ENCODE results near the gene LRRC53.

LRRC53 gene, protein sequence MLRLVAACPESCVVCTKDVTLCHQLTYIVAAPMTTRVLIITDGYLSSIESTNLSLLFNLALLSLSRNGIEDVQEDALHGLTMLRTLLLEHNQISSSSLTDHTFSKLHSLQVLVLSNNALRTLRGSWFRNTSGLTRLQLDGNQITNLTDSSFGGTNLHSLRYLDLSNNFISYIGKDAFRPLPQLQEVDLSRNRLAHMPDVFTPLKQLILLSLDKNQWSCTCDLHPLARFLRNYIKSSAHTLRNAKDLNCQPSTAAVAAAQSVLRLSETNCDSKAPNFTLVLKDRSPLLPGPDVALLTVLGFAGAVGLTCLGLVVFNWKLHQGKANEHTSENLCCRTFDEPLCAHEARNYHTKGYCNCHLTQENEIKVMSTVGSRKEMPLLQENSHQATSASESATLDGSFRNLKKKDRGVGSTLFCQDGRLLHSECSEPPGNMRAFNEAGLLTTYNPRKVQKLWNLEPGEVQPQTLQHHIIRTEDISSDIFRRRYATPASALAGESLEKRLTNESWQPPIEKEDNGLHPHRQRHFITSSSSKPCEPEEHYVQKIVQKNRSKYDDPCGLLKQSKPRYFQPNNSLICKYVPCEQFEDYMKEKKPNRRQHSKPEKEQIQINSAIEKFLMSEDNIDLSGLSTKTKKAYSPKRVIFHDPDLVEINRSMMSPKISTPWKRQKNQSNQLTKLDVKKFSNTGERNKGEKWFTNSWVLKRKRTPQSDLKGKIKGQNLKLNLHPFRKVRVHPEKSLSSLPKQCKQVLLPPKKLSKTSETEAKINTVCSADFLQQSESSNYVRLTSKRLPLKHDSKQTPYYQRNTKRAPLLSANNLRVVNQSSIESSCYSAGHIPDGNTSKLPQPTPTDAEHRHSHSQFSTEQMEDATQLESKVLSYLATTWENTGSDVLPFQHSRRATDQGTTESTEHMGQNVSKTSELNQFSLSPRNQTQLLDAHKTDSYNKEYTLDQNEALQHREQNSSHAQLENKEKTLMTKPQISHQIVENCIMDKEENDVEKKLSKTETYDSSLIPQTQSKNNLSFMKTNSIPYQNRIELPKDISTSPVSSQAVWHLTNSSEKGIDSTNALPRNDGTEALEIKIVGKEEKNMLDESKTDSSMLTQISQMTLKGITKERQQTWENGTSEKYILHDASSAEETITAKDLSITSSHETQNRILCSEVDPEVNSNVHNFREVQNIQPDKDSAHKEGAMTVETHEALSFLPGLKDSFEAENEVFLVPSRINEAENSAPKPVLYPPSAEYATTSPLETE

GRCh38 chr1:74512170-74512915, at the start of gene LRRC53:
Gene LRRC53, minus strand, starts transcription at chr1:74512611. Its CDS starts 29,262 bp downstream, at chr1:74483349.
- DNase-seq (ENCODE audit: low read depth in 1 of 2, low spot score in 1 of 2): no peak

DNA sequence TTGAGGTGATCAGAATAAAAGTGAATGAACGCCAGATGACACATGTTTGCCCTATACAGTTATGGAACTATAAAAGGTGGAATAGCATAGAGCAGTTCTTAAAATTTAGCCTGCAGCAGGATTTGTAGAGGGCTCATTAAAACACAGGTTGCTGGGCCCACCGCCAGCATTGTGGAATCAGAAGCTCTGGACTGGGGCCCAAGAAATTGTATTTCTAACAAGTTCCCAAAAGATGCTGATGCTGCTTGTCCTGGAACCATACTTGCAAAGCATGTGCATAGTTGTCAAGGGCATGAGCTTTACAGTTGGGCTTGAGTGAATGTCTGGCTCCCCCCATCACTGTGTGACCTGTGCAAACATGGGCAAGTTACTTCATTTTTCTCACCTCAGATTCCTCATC, 37.5 kb upstream of the LRRC53 start:
- no peak for DNase-seq (ENCODE audit: low read depth in 1 of 2, low spot score in 1 of 2)

GRCh38 chr1:74548961-74549750, 36.7 kb upstream of the LRRC53 start:
- no peak for DNase-seq (ENCODE audit: low read depth in 1 of 2, low spot score in 1 of 2)

GRCh38 chr1:74545821-74546220, 33.4 kb upstream of the LRRC53 start:
- DNase-seq (ENCODE audit: low read depth in 1 of 2, low spot score in 1 of 2): no peak

DNA sequence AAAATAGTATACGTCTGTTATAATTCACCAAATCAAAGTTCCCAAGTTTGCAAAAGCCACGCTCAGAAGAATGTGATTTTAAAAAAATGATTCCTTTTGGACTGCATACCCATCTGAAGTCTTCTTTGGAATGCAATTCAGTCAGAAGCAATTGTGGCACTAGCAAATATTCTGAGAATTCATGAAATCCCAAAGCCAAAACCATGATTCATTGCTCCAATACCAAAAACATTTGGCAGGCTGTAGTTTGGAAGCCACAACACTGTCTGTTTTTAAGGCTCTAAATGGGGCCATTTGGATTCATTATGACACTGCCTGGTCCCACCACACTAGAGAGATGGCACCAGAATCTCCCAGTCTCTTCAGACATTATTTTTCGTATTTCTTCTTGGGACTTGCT, 21.8 kb upstream of the LRRC53 start:
- DNase-seq (ENCODE audit: low read depth in 1 of 2, low spot score in 1 of 2): no peak

DNA sequence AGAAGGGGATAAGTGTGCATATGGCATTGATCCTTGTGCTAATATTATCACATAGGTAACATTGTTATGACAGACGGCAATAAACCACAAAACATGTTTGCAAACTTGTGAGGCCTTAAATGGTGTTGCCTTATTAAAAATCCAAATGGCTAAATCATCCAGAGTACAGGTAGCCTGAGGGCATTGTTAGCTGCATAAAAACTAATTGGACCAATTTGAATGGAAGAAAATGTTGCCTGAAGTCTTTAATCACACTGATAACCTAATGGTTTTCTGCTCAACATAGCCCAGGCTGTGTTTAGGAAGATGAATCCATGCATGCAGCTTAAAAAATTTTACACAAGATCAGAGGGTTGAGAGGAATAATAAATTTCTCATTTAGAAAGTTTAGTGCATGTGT, 19.4 kb upstream of the LRRC53 start:
- no peak for DNase-seq (ENCODE audit: low read depth in 1 of 2, low spot score in 1 of 2)

DNA sequence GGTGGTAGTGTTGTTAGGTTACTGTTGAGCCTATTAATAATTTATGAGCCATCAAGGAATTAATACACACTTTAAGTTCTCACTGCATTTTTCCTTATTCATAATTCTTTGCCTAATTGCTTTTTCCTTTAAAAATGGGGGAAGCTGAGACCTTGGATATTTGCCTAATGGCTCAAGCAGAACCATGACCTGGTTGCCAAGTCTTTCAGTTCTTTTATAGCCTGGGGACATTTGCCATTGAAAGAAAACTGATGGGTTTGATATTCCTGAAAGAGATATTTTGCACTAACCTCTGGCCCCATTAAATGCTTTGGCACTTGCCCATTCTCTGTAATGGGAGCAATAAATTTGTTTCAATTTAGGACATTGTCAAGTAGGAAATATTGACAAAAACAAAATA, 18.5 kb upstream of the LRRC53 start:
- no peak for DNase-seq (ENCODE audit: low read depth in 1 of 2, low spot score in 1 of 2)

DNA sequence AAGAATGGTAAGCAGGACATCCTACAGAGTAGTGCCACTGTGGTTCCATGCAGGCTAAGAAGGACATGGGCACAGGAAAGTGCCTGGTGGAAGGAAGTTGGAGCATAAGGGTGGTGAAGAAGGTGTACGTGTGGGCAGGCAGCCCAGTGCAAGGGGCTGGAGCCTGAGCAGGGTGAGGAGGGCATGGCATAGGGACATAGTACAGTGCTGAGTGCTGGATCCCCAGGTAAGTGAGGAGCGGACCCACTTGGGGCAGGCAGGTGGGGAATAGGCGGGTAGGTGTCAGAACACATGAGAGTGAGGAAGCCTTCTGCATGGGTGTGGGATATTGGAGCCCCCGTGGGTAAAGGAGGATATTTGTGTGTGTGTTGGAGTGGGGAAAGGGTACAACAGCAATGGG, 15.7 kb upstream of the LRRC53 start:
- DNase-seq (ENCODE audit: low read depth in 1 of 2, low spot score in 1 of 2): no peak

DNA sequence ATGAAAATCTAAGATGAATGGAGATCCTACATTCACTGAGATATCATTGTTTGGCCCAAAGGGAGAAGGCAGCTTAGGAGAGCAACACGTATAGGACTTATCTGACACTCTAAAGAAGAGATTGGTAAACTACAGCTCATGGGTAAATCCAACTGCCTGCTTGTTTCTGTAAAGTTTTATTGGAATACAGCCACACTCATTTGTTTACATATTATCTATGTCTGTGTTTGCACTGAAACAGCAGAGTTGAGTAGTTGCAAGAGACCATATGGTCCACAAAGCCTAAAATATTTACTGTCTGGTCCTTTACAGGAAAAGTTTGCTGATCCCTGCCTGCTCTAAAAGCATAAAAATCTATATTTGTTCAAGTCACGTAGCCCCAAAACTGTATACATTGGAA, 14.3 kb upstream of the LRRC53 start:
- no peak for DNase-seq (ENCODE audit: low read depth in 1 of 2, low spot score in 1 of 2)

DNA sequence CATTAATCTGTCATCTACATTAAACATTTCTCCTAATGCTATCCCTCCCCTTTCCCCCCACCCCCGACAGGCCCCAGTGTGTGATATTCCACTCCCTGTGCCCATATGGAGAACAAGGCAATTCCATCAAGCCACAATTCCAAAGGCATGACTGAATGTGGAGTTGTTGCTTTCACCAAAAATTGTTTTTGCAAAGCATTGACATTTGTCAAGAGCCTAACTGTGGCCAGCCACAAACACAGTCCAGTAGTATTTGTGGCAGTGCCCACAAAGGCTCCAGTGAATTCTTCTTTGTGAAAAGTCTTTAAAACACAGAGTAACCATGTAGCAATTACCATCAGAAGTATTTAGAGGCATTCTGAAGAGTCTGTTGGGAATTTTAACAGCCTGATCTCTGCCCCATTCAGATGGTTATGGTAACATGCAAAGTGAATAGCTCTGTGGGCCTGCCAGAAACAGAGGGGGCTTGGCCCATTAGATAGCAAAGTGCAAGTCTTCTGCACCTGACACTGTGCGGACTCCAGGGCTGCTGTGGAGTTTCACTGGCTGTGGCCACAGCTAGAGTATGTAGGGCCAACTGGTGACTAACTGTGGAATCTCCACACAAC, 11.6 kb upstream of the LRRC53 start:
- no peak for DNase-seq (ENCODE audit: low read depth in 1 of 2, low spot score in 1 of 2)

DNA sequence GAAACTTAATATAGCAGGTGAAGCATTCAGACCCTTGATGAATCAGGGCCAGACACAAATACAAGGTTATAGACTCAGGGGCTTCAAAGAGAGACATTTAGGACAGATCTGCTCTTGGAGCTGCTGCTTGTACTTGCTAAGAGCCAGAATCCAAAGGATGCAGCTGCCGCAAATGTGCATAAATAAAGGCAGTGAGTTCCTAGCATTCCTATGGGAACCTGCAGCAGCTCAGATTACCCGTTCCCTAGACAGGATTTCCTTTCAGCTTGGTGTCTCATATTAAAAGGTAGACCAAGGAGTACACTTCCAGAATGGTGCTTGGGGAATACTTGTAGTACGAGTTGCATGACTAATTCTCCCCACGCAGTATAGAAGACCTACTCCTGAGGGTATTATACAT, 9.7 kb upstream of the LRRC53 start:
- DNase-seq (ENCODE audit: low read depth in 1 of 2, low spot score in 1 of 2): no peak

DNA sequence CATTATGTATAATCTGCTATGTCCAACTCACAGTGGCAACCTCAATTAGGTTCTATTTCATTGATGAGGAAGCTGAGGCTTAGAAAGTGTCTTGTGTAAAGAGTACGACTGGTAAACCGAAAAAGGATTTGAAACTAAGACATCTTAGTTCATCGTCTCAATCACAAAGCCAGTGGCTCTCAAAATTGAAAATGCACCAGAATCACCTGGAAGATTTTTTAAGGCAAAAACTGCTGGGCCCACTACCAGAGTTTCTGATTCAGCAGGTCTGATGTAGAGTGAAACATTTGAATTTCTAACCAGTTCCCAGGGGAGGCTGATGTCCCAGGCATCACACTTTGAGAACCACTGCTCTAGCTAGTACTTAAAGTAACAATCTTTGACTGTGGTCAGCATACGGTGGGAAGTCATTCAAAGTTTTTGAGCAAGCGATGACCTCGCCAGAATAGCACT, 5.2 kb upstream of the LRRC53 start:
- no peak for DNase-seq (ENCODE audit: low read depth in 1 of 2, low spot score in 1 of 2)

GRCh38 chr1:74513411-74514300, 1.2 kb upstream of the LRRC53 start:
- no peak for DNase-seq (ENCODE audit: low read depth in 1 of 2, low spot score in 1 of 2)

DNA sequence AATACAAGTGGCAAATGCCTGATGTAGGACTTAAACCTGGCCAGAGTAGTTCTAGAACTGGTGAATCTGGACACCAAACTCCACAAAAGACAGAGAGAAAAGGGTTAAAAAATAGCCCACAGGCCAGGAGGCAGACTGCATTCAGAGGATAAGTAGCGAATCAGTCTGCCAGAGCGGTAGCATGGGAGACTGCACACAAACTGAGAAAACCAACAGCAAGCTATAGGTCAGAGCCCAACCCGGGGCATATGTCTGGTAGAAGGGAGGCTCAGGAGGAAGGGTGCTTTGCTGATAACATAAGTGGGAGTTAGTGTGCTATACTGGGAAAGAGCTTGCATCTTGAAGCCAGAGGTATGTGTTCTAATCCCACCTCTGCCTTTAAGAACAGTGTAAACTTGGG, 4.0 kb downstream of the LRRC53 start:
- DNase-seq (ENCODE audit: low read depth in 1 of 2, low spot score in 1 of 2): no peak

- no peak for DNase-seq (ENCODE audit: low read depth in 1 of 2, low spot score in 1 of 2)
These were observed 6.3 kb downstream of the LRRC53 start for GRCh38 chr1:74505928-74506710.

DNA sequence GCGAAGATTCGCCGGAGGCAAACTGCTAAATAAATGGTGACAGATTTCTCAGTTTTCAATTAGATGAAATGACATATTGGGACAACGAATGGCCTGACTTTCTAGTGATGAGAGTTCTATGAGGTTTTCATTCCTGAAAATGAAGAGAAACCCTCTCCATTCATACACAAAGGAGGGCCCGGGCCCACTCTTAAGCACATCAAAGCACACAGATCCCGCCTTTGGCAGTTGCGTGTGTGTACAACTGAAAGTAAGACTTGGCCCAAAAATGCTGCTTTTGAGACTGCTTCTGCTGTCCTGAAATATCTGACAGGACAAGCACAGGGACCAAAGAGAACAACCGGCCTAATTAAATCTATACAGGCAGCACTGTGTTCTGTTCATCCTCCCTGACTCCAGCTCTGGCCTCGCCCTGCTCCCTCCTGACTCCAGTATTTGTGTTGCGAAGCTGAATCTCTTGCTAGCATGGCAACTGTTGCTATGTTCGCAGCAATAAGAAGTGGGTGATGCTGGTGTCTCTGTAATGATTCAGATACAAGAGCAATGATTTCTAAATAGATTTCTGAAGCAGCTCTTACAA, 7.4 kb downstream of the LRRC53 start:
- DNase-seq (ENCODE audit: low read depth in 1 of 2, low spot score in 1 of 2): no peak
